IMR-90 (cell line): Measurements from ENCODE around the gene IFIT1.

Experiments
- BHLHE40 ChIP-seq: fragments of 150-350 bp; IDR thresholded peaks from 2 replicates; pipeline ENCODE4 v1.6.1; 2016; ENCODE audit warnings: mild to moderate bottlenecking, low read depth, low read length
- FOS ChIP-seq: fragments of 150-350 bp; IDR thresholded peaks from 2 replicates; pipeline ENCODE4 v1.6.1; 2016; ENCODE audit warnings: low read depth, low read length
- MXI1 ChIP-seq: IDR thresholded peaks from 2 replicates; pipeline ENCODE4 v1.6.1; 2012; ENCODE audit warnings: low read depth, mild to moderate bottlenecking, low read length, moderate library complexity, borderline replicate concordance
- POLR2A ChIP-seq: IDR thresholded peaks from 2 replicates; pipeline ENCODE4 v1.6.1; 2012; ENCODE audit warnings: mild to moderate bottlenecking, low read depth, low read length
- RAD21 ChIP-seq: IDR thresholded peaks from 2 replicates; pipeline ENCODE4 v1.6.1; 2012; ENCODE audit warnings: low read length, improper control_type of control experiment
- RCOR1 ChIP-seq: IDR thresholded peaks from 2 replicates; pipeline ENCODE4 v1.6.1; 2012; ENCODE audit warnings: mild to moderate bottlenecking, low read length, improper control_type of control experiment; ENCODE audit not compliant: insufficient replicate concordance
- RFX5 ChIP-seq: IDR thresholded peaks from 2 replicates; pipeline ENCODE4 v1.8.0; 2012; ENCODE audit warnings: low read depth, mild to moderate bottlenecking, low read length, moderate library complexity
- SMC3 ChIP-seq: fragments of 150-350 bp; IDR thresholded peaks from 2 replicates; pipeline ENCODE4 v1.6.1; 2016; ENCODE audit warnings: low read depth, mild to moderate bottlenecking, antibody characterized with exemption, low read length, moderate library complexity
- TF ChIP-seq, protein P1 (sequence below): conservative IDR thresholded peaks from 2 replicates; pipeline ENCODE4 v1.5.1; 2012; ENCODE audit warnings: mild to moderate bottlenecking, low read depth, low read length, improper control_type of control experiment
- TF ChIP-seq, protein P2 (sequence below): fragments of 150-350 bp; IDR thresholded peaks from 2 replicates; pipeline ENCODE4 v1.6.1; 2017; ENCODE audit warnings: mild to moderate bottlenecking, antibody characterized with exemption, low read length, low read depth

DNA sequence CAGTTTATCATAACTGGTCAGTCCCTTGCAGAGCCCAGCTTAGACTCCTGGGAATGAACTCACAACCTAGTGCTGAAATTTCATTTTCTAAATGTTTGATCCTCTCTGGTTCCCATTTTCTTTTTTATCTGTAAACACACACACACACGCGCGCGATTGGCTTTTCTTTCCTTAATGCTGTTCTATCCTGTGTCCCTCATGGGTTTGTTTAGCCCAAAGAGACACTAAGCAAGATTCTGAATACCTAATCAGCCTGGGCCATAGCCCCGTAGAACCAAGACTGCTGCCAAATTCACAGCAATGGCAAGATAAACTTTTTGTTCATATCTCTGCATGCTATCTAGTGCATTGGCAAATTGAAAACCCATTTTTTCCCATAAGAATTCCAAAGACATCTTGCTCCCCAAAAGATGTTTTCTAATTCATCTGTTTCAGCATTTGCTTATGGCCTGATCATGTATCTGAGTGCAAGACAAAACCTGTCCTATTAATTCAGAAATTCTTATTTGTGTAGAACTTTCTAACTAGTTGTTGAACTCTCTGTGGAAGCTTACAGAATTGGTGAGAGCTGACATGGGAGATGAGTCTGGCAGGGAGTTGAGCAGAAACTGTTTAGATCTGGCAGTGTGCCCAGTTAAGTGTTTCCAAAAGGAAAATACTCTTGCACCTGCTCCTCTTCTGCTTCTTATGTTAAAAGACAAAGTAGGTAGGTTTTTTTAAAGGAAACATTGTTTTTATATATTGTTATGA lies 1.8 kb upstream of the IFIT1 start:
- TF ChIP-seq MXI1 (no peak), RFX5 (no peak), RAD21 (no peak), SMC3 (no peak), POLR2A (no peak), BHLHE40 (no peak), RCOR1 (no peak), FOS (no peak)
- TF ChIP-seq, protein P1, sequence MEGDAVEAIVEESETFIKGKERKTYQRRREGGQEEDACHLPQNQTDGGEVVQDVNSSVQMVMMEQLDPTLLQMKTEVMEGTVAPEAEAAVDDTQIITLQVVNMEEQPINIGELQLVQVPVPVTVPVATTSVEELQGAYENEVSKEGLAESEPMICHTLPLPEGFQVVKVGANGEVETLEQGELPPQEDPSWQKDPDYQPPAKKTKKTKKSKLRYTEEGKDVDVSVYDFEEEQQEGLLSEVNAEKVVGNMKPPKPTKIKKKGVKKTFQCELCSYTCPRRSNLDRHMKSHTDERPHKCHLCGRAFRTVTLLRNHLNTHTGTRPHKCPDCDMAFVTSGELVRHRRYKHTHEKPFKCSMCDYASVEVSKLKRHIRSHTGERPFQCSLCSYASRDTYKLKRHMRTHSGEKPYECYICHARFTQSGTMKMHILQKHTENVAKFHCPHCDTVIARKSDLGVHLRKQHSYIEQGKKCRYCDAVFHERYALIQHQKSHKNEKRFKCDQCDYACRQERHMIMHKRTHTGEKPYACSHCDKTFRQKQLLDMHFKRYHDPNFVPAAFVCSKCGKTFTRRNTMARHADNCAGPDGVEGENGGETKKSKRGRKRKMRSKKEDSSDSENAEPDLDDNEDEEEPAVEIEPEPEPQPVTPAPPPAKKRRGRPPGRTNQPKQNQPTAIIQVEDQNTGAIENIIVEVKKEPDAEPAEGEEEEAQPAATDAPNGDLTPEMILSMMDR: no peak
- TF ChIP-seq, protein P2, sequence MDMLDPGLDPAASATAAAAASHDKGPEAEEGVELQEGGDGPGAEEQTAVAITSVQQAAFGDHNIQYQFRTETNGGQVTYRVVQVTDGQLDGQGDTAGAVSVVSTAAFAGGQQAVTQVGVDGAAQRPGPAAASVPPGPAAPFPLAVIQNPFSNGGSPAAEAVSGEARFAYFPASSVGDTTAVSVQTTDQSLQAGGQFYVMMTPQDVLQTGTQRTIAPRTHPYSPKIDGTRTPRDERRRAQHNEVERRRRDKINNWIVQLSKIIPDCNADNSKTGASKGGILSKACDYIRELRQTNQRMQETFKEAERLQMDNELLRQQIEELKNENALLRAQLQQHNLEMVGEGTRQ: no peak
